Measurements from ENCODE around the gene PKP4. TPM values are rescaled to one million over a fixed set of nuclear protein-coding genes. Genes with fewer than 3 reads are reported as not detected.

Gene PKP4
- total RNA-seq, 2 donors from 2014 or later = 43.7 to 67.3 TPM

DNA sequence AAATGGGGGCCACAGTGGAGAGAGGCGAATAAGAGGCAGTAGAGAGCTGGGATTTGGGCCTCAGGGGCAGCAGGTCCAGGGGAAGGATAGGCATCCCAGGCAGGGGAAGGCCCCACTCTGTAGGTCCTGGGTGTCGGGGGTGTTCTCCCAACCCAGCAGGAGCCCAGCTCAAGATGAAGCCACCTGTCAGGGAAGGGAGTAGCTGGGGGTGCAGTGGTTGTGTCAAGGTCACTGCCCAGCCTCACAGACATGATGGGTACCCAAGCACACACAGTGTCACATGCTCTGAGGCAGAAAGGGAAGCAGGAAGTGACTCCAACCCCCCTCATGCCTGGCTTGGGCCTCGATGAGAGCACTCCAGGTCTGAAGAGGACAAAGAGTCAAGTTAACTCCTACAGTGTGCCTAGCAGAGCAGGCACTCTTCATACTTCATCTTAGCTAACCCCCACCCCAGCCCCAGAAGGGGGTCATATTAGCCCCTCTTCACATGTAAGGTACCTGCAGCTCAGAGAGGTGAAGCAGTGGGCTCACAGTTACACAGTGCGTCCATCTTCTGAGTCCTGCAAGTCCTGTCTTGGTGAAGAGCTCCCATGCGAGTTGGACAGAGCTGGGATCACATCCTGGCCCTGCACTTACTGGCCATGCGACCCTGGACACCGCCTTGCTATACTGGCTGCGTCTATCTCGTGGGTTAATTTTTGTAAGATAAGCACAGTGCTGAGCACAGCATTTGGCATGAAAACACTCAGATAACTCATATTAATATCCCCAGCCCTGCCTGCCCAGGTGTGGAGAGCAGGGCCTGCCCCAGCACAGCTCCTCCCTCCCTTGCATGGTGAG is 265.7 kb downstream of the PKP4 start:
- intact Hi-C loops (cut with DNase I) = no loop called here
- Histone ChIP-seq H3K9ac (ENCODE audit: low read depth in 2 of 2, low read length in 2 of 2) (no peak overlapping the region), H3K27ac (no peak overlapping the region), H3K4me1 (no peaks in the 10 kb centered on the region), H3K9me3 (no peaks in the 10 kb centered on the region), H3K36me3 (no peaks in the 10 kb centered on the region), H3K4me3 (no peak overlapping the region), H3K27me3 (no peaks in the 10 kb centered on the region)
- no peak for TF ChIP-seq CTCF (IDR thresholded peaks at IDR 0.05)
- no peak for DNase-seq

DNA sequence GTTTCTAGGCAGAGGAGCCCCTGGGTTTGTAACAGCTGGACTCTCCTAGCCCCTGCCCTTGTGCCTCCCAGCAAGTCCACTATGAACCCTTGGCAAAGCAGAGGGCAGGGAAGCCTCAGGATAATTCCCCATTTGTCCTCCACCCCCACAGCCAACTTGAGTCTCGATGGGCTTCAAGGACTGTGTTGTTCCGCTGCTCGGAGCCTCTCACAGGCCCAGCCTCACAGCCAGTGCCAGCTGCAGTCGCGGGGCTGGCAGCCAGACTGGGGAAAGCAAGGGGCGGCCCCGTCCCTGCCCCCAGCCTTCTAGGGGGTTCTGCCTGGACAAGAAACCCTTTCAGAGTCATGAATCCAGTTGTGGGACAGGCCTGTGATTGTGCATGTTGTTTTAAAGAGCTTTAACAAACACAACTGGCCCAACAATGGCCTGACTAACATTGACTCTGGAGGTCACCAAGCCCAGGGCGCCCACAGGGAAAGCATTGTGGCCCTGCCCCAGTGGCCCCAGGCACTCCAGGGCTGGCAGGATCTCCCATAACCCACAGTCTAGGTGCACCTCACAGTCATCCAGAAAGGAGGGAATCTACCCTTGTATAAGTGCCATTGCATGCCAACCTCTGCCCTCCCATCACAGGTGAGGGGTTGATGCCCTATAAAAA is 266.6 kb downstream of the PKP4 start:
- Histone ChIP-seq H3K4me3 (no peak overlapping the region), H3K27me3 (no peaks in the 10 kb centered on the region), H3K9ac (ENCODE audit: low read depth in 2 of 2, low read length in 2 of 2) (no peak overlapping the region), H3K27ac (no peak overlapping the region), H3K4me1 (no peaks in the 10 kb centered on the region), H3K9me3 (no peaks in the 10 kb centered on the region), H3K36me3 (no peaks in the 10 kb centered on the region)
- intact Hi-C loops (cut with DNase I) = no loop called here
- DNase-seq = no peak
- TF ChIP-seq CTCF (IDR thresholded peaks at IDR 0.05) = no peak

- Histone ChIP-seq H3K4me1 (no peaks in the 10 kb centered on the region), H3K9ac (ENCODE audit: low read depth in 2 of 2, low read length in 2 of 2) (no peak overlapping the region), H3K36me3 (no peaks in the 10 kb centered on the region), H3K27me3 (no peaks in the 10 kb centered on the region), H3K9me3 (no peaks in the 10 kb centered on the region), H3K4me3 (no peak overlapping the region), H3K27ac (no peak overlapping the region)
- no peak for DNase-seq
- no peak for TF ChIP-seq CTCF (IDR thresholded peaks at IDR 0.05)
- intact Hi-C loops (cut with DNase I) = no loop called here
Observed at GRCh38 chr2:158723921-158724802, 267.4 kb downstream of the PKP4 start.

- intact Hi-C loops (cut with DNase I) = no loop called here
- Histone ChIP-seq H3K27me3 (no peaks in the 10 kb centered on the region), H3K27ac (no peak overlapping the region), H3K9ac (ENCODE audit: low read depth in 2 of 2, low read length in 2 of 2) (no peak overlapping the region), H3K9me3 (no peaks in the 10 kb centered on the region), H3K4me1 (no peaks in the 10 kb centered on the region), H3K36me3 (no peaks in the 10 kb centered on the region), H3K4me3 (no peak overlapping the region)
- DNase-seq = no peak
- no peak for TF ChIP-seq CTCF (IDR thresholded peaks at IDR 0.05)
Observed at GRCh38 chr2:158724803-158725381, 268.1 kb downstream of the PKP4 start.

- Histone ChIP-seq H3K4me3 (no peak overlapping the region), H3K9me3 (no peaks in the 10 kb centered on the region), H3K27ac (no peak overlapping the region), H3K4me1 (no peaks in the 10 kb centered on the region), H3K9ac (ENCODE audit: low read depth in 2 of 2, low read length in 2 of 2) (no peak overlapping the region), H3K36me3 (no peaks in the 10 kb centered on the region), H3K27me3 (no peaks in the 10 kb centered on the region)
- DNase-seq = no peak
- intact Hi-C loops (cut with DNase I) = no loop called here
- no peak for TF ChIP-seq CTCF (IDR thresholded peaks at IDR 0.05)
Observed at GRCh38 chr2:158725441-158725891, 268.7 kb downstream of the PKP4 start.

Measured in colonic mucosa (tissue), 4 donors.